ENCODE results near the gene GSG1L.

DNA sequence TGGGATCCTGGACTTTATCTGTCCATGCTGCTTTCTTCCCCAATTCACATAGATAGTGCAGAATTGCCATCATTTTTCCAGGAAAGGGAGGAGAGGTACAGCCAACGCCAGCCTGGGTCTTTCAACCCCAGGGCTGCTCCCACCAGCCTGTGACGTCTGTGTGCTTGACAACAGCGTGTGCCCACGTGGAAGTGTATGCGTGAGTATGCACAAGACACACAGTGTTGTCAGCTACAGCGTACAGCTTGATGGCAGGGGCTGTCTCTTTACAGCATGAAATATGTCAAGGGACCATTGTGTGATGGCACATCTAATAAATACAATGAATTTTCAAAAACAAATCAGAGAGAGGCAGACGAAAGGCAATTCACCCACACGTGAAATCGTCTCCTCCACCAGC lies 62.3 kb downstream of the GSG1L start:
- TF ChIP-seq, protein P1, sequence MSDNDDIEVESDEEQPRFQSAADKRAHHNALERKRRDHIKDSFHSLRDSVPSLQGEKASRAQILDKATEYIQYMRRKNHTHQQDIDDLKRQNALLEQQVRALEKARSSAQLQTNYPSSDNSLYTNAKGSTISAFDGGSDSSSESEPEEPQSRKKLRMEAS (IDR thresholded peaks at IDR 0.05): no peak
- TF ChIP-seq TEAD4 (IDR thresholded peaks at IDR 0.05) (no peak), RAD21 (IDR thresholded peaks at IDR 0.05; ENCODE audit: low read depth) (no peak), CEBPB (IDR thresholded peaks at IDR 0.05) (no peak), YY1 (IDR thresholded peaks at IDR 0.05; ENCODE audit: low read depth) (no peak), TAF1 (IDR thresholded peaks at IDR 0.05; ENCODE audit: low read depth) (no peak), TCF12 (IDR thresholded peaks at IDR 0.05; ENCODE audit: low read depth) (no peak)
